SK-N-MC (cell line): Measurements from ENCODE around the gene CDX2.
"Not testable (repeated sequence)": the region's sequence is repeated elsewhere in the genome, so short reads cannot be mapped to it uniquely, and the experiment has no call there.

ENCODE experiments used
- DNase-seq: peaks from one replicate; pipeline ENCODE4 v3.0.0-alpha.2; 2011; ENCODE audit warnings: low read depth, low spot score
- H3K27ac ChIP-seq: fragments of 200-600 bp; sonication (generic); 2 replicates; pipeline ENCODE4 v1.5.1; 2016; ENCODE audit warnings: mixed run types
- H3K36me3 ChIP-seq: fragments of 200-600 bp; sonication (generic); 2 replicates; pipeline ENCODE4 v1.6.1; 2017; ENCODE audit warnings: antibody characterized with exemption, low read length, mixed read lengths; ENCODE audit not compliant: insufficient read depth
- H3K4me3 ChIP-seq: fragments of 200-600 bp; sonication (generic); 2 replicates; pipeline ENCODE4 v1.5.1; 2016
- H3K9ac ChIP-seq: fragments of 200-600 bp; sonication (generic); 2 replicates; pipeline ENCODE4 v1.8.0; 2017; ENCODE audit warnings: mixed run types, mixed read lengths; ENCODE audit not compliant: insufficient read length
- H3K9me3 ChIP-seq: fragments of 200-600 bp; sonication (generic); 2 replicates; pipeline ENCODE4 v1.6.1; 2017; ENCODE audit warnings: low read depth, mild to moderate bottlenecking, antibody characterized with exemption, low read length, moderate library complexity, mixed read lengths
- EZH2 ChIP-seq: fragments of 200-600 bp; sonication (generic); IDR thresholded peaks from one replicate; pipeline ENCODE4 v1.6.1; 2017; ENCODE audit warnings: antibody characterized with exemption
- FOXP2 ChIP-seq: optimal IDR thresholded peaks from 2 replicates; pipeline ENCODE3; 2011; ENCODE audit warnings: mild to moderate bottlenecking, moderate library complexity; ENCODE audit not compliant: insufficient read depth; ENCODE audit errors: extremely low read length, control extremely low read depth
- POLR2AphosphoS5 ChIP-seq: IDR thresholded peaks from 2 replicates; pipeline ENCODE4 v1.6.1; 2012; ENCODE audit warnings: mild to moderate bottlenecking, low read depth, low read length, borderline replicate concordance

CDX2 gene, protein sequence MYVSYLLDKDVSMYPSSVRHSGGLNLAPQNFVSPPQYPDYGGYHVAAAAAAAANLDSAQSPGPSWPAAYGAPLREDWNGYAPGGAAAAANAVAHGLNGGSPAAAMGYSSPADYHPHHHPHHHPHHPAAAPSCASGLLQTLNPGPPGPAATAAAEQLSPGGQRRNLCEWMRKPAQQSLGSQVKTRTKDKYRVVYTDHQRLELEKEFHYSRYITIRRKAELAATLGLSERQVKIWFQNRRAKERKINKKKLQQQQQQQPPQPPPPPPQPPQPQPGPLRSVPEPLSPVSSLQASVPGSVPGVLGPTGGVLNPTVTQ

DNA sequence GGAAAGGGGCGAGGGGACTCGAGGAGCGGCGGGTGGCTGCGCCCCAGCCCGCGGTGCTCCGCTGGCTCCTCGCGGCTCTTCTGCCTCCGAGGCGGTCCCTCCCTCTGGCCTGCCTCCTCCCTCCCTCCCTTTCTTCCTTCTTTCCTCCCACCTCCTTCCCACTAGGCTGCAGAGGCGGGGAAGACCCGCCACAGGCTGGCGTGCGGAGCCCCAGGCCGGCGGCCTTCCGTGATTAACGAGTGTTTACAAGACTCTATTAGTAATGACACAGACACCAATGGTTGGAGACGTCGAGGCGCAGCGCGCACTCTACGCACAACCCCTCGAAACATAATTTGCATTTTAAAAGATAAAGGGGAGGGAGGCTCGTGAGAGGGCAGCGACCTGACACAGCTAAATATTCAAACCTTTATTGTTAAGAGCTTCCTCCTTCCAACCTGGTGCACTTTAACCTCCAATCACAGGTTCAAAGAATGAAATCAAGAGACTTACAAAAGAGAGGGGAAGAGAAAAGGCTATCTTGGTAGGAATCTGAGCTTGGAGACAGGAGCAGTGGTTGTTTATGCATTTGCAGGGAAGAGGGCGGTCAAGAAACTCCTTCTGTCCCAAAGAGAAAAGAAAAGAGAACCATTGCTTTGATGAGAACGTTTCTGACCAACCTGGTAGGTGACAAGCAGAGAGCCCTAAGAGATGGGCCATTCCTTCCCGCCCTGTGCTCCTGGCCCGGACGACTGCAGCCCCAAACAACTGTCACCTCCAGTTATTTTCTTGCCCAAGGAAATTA lies at the start of gene CDX2:
Gene CDX2, minus strand, starts transcription at position 234 of the 784 bp plus-strand sequence. CDS start 309 bp downstream, outside the sequence.
- no peak within 1 kb of the TSS for H3K27ac ChIP-seq
- no peak within 1 kb of the TSS for H3K9ac ChIP-seq

DNA sequence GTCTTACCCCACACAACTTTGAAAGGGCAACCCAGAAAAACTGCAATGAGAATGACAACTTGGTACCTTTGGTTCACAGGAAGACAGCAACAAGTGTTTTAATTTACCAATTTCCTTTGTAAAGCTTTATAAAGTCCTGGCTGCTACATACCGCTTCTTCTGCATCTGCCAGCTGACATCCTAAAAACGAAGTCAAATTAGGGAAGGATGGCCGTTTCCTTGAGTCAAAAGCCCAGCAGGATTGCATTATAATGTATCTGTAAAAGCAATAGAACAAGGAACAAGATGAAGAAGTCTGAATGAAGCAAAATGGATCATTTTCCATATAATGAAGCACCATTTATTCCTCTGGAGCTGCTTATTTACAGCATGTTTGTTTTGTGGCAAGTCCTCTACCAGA lies 45.2 kb upstream of the CDX2 start:
- no peaks in the 10 kb centered on the region for H3K9me3 ChIP-seq
- no peak overlapping the region for H3K27ac ChIP-seq
- no peak for TF ChIP-seq POLR2AphosphoS5
- no peaks in the 10 kb centered on the region for H3K36me3 ChIP-seq
- H3K9ac ChIP-seq, result no peak overlapping the region
- no peak for DNase-seq
- no peak overlapping the region for H3K4me3 ChIP-seq

More for the DNA sequence above, at the start of gene CDX2:
- TF ChIP-seq FOXP2 (no peak), POLR2AphosphoS5 (no peak), EZH2 (no peak)
- no peaks in the 10 kb centered on the region for H3K36me3 ChIP-seq
- peak within 1 kb of the TSS; percentile 53 for H3K4me3 ChIP-seq
- no peak for DNase-seq
- no peaks in the 10 kb centered on the region for H3K9me3 ChIP-seq

DNA sequence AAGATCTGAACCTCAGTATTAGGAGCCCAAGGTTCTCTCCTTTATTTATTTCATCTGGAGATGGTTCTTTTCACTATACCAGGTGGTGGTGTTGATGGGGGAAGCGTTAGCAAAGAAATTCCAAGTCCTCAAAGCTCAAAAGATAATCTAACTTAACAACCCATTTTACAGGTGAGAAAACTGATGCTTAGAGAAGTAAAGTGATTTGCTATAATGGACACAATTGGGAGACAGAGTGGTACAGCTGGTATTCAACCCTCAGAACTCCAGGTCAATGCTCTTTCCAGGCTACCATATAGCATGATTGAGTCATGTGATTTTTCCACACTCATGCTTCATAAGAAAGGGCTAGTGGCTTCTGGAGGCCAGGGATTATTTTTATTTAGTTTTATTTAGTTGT lies 44.4 kb upstream of the CDX2 start:
- no peak for DNase-seq
- Histone ChIP-seq H3K36me3 (no peaks in the 10 kb centered on the region), H3K9me3 (no peaks in the 10 kb centered on the region), H3K4me3 (no peak overlapping the region), H3K9ac (no peak overlapping the region), H3K27ac (no peak overlapping the region)
- TF ChIP-seq EZH2 (no peak), FOXP2 (no peak), POLR2AphosphoS5 (no peak)

DNA sequence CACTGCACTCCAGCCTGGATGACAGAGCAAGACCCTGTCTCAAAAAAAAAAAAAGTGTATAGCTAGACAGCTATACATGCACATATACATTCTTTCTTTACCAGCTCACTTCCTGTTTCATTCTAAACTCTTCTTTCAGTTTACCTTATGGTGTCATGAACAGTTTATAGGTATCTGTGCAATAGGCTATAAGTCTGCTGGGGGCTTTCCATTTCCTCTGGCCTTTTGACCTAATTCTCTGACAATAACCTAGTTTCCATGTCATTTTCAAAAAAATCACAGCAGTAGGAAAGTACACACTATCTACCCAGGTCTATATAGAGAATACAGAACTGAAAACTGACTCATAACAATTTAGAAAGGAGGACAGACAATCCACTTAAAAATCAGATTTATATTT lies 43.8 kb upstream of the CDX2 start:
- TF ChIP-seq FOXP2 (no peak), EZH2 (no peak), POLR2AphosphoS5 (no peak)
- no peak overlapping the region for H3K9ac ChIP-seq
- H3K27ac ChIP-seq, result no peak overlapping the region
- no peaks in the 10 kb centered on the region for H3K9me3 ChIP-seq
- no peak overlapping the region for H3K4me3 ChIP-seq
- H3K36me3 ChIP-seq, result no peaks in the 10 kb centered on the region
- DNase-seq, result no peak

DNA sequence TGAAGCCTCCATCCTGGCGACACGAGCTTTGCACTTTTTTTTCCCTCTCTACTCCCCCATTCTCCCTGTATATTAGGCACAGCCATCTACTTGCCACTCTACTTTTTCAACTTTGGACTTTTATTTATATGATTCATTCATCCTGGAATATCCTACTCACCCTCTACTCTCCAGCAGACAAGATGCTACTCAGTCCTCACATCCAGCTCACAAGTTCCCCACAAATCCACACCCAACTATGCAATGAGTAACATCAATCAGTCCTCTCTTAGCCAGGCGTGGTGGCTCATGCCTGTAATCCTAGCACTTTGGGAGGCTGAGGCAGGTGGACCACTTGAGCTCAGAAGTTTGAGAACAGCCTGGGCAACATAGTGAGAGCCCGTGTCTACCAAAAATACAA lies 43.3 kb upstream of the CDX2 start:
- no peak overlapping the region for H3K4me3 ChIP-seq
- no peak overlapping the region for H3K9ac ChIP-seq
- H3K27ac ChIP-seq, result no peak overlapping the region

DNA sequence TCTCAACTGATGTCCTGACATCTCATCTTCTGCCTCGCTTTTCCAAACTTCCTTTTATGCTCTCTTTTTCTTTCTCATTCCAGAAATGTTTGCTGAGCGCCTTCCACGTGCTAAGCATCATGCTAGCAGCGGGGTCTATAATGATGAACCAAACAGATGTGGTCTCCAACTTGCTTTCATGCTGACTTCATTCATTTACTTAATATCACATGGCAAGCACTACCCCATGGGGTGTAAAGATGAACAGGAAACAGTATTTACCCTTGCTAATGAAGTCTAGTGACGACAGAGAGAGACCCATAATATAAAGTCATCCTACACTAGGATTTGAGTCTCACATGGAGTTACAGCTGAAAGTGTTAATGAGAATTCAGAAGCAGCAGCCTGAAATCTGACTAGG lies 40.9 kb upstream of the CDX2 start:
- no peak overlapping the region for H3K9ac ChIP-seq
- H3K9me3 ChIP-seq, result no peaks in the 10 kb centered on the region
- 0 out of 2 replicates have a peak, but pooled peaks have one; percentile 9 for TF ChIP-seq POLR2AphosphoS5
- no peak for TF ChIP-seq EZH2
- H3K36me3 ChIP-seq, result no peaks in the 10 kb centered on the region
- no peak for DNase-seq
- no peak overlapping the region for H3K4me3 ChIP-seq
- H3K27ac ChIP-seq, result peak overlapping the region; percentile 61; the same call in 1 of the 2 replicates

More for the DNA sequence above, 43.3 kb upstream of the CDX2 start:
- DNase-seq, result no peak
- no peak for TF ChIP-seq POLR2AphosphoS5
- no peak for TF ChIP-seq FOXP2
- TF ChIP-seq EZH2, result no peak
- no peaks in the 10 kb centered on the region for H3K36me3 ChIP-seq
- H3K9me3 ChIP-seq, result no peaks in the 10 kb centered on the region

DNA sequence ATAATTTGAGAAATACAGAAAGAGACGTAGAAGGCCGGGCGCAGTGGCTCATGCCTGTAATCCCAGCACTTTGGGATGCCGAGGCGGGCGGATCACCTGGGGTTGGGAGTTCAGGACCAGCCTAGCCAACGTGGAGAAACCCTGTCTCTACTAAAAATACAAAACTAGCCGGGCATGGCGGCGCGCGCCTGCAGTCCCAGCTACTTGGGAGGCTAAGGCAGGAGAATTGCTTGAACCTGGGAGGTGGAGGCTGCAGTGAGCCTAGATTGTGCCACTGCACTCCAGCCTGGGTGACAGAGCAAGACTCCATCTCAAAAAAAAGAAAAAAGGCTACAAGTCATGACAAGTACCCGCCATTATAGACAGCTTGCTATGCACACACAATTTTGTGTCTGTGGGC lies 35.9 kb upstream of the CDX2 start:
- not testable (repeated sequence) for H3K9me3 ChIP-seq, H3K9ac ChIP-seq, H3K36me3 ChIP-seq, DNase-seq, H3K27ac ChIP-seq, H3K4me3 ChIP-seq

DNA sequence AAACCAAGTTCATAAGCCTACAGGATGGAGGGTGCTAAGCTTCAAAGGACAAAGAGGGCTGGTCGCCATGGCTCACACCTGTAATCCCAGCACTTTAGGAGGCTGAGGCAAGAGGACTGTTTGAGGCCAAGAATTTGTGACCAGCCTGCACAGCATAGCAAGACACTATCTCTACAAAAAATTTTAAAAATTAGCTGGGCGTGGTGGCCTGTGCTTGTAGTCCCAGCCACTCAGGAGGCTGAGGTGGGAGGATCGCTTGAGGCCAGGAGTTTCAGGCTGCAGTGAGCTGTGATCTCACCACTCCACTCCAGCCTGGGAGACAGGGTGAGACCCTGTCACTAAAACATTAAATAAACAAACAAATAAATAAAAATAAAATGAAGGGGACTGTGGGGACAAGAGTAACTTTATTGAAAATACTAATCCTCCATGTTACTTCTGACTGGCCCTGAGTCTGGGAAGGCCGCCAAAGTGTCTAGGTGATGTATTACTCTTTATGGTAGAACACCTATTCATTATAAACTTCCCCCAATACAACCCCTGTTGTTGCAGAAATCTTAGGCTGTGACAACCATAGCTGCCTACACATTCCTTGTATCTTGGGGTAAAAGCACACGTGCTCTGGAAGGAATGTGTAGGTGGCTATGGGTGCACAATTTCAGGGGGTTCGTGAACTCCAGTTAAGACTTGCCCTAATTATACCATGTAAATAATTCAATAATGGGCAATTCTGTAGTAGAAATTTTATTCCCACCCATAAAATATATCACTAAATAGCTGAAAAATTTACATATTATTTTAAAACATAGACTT lies 34.0 kb upstream of the CDX2 start:
- TF ChIP-seq FOXP2 (no peak), POLR2AphosphoS5 (no peak), EZH2 (no peak)
- no peak overlapping the region for H3K27ac ChIP-seq
- no peaks in the 10 kb centered on the region for H3K9me3 ChIP-seq

More for the DNA sequence above, 34.0 kb upstream of the CDX2 start:
- Histone ChIP-seq H3K9ac (no peak overlapping the region), H3K36me3 (no peaks in the 10 kb centered on the region), H3K4me3 (no peak overlapping the region)
- DNase-seq, result no peak
